Activated CD4-positive, alpha-beta T cell treated with anti-CD3 and anti-CD28 coated beads for 36 hours (primary cell): Measurements from ENCODE around the gene MED20. TPM values are rescaled to one million over a fixed set of nuclear protein-coding genes. Genes with fewer than 3 reads are reported as not detected.

Experiments
- ATAC-seq: fragments of 200-7000 bp; cut with Tn5 transposase; one replicate; pipeline ENCODE4 v1.10.0; 2021; ENCODE audit warnings: mild to moderate bottlenecking, moderate library complexity
- CTCF ChIA-PET: fragments of 350-600 bp; sonication (Branson Sonifier 250); formaldehyde crosslinking; loops from one replicate; lab custom pipeline; 2021; ENCODE audit warnings: antibody characterized with exemption; lab: Charles Lee
- POLR2A ChIA-PET: fragments of 350-600 bp; sonication (Branson Sonifier 250); formaldehyde crosslinking; loops from one replicate; lab custom pipeline; 2021; ENCODE audit warnings: antibody characterized with exemption, inconsistent platforms; lab: Charles Lee
- DNase-seq: peaks from one replicate; pipeline ENCODE4 v3.0.0-alpha.2; 2020
- H3K27ac Mint-ChIP-seq: one replicate; pipeline ENCODE4 v1.8.0; 2021; ENCODE audit warnings: mixed read lengths
- H3K27me3 Mint-ChIP-seq: one replicate; pipeline ENCODE4 v1.8.0; 2021; ENCODE audit warnings: mixed read lengths
- H3K36me3 Mint-ChIP-seq: one replicate; pipeline ENCODE4 v1.8.0; 2021; ENCODE audit warnings: low read depth, mixed read lengths
- H3K4me1 Mint-ChIP-seq: one replicate; pipeline ENCODE4 v1.8.0; 2021; ENCODE audit warnings: mixed read lengths
- H3K4me3 Mint-ChIP-seq: one replicate; pipeline ENCODE4 v1.8.0; 2021; ENCODE audit warnings: mild to moderate bottlenecking, moderate library complexity, mixed read lengths
- H3K9me3 Mint-ChIP-seq: one replicate; pipeline ENCODE4 v1.8.0; 2021; ENCODE audit warnings: low read depth, mixed read lengths
- intact Hi-C, 2 experiments: fragments of 100-400 bp; cut with DNase I in 1 of 2; cut with micrococcal nuclease in 1 of 2; formaldehyde crosslinking; loops; one replicate each; pipeline versions ENCODE4 v1.14.2 to v1.15.1; 2022 to 2024; cut with DNase I, micrococcal nuclease
- total RNA-seq, 2 experiments: library from RNA; stranded (reverse); gene quantifications; one replicate each; pipeline ENCODE4 v1.2.3, GENCODE V29; 2021

The MED20 gene
- total RNA-seq, 2 experiments from 2014 or later = 19.4 to 21.6 TPM

DNA sequence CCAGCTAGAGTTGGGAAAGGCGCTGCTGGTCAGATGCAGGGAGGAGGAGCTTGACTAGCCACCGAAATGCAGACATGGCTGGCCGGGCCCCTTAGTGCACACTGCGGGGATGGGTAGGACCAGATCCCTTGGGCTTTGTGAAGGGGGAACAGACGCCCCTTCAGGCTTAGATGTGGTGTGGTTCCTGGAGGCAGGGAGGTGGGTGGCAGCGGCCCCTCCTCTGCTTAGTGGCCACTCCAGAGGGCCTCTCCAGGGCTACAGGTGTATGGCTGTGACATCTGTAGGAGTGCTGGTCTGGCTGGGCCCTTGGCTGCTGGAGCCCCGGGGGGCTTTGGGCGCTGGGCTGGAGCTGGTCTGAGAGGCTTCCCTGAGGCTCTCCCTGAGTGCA lies 14.7 kb upstream of the MED20 start:
- POLR2A ChIA-PET = interaction anchor here (1.9 kb wide), 1 partner anchor 104 kb away, joined by 6 read pairs; no protein-coding TSS in a partner anchor
- peaks cover 80% of the 10 kb centered on the region for H3K36me3 Mint-ChIP-seq

DNA sequence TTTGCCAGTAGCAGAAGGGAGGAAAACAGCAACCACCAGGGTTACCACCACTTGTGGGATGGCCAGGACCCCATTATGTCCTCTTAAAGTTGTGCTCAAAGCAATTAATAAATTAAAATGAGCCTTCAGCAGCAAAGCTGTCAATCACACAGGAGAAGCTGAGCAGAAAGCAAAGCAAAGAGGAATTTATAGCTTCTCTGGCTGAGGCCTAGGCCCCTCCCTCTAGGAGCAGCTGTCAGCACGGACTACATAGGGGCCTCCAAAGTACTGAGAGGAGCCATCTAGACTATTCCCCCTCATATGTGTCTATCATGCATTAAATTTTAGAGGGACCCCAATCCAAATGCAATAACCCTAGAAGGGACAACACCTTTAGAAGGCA lies 14.2 kb upstream of the MED20 start:
- Mint-ChIP-seq H3K9me3 (no peaks in the 10 kb centered on the region), H3K27me3 (no peaks in the 10 kb centered on the region), H3K36me3 (peaks cover 75% of the 10 kb centered on the region), H3K27ac (peak overlapping the region; percentile 55), H3K4me3 (no peak overlapping the region), H3K4me1 (peaks cover 55% of the 10 kb centered on the region)
- ChIA-PET POLR2A (interaction anchor here (1.9 kb wide), 1 partner anchor 104 kb away, joined by 6 read pairs; no protein-coding TSS in a partner anchor), CTCF (interaction anchor here (0.6 to 14.0 kb wide), 15 partner anchors 7 to 201 kb away, joined by 3 to 355 read pairs (median 4); partner anchors contain the start of genes BYSL, MED20 and TAF8)
- intact Hi-C loops = loop anchor here (5.0 kb wide), 2 partner anchors 88 to 153 kb away; partner anchors contain the start of gene PRICKLE4 (in 1 of the 2)
- DNase-seq (no peak), ATAC-seq (no peak)

More for the DNA sequence above, 14.7 kb upstream of the MED20 start:
- ATAC-seq = no peak
- CTCF ChIA-PET = interaction anchor here (0.6 to 14.0 kb wide), 15 partner anchors 8 to 202 kb away, joined by 3 to 355 read pairs (median 4); partner anchors contain the start of genes BYSL, MED20 and TAF8
- Mint-ChIP-seq H3K27ac (peak overlapping the region; percentile 96), H3K27me3 (no peaks in the 10 kb centered on the region), H3K4me3 (peak overlapping the region; percentile 100), H3K4me1 (peaks cover 55% of the 10 kb centered on the region), H3K9me3 (no peaks in the 10 kb centered on the region)
- no peak for DNase-seq
- intact Hi-C loops = loop anchor here (1.0 to 5.0 kb wide), 5 partner anchors 14 to 153 kb away; partner anchors contain the start of genes BYSL (in 2 of the 2), MED20 (in 2 of the 2) and PRICKLE4 (in 1 of the 2)

- Mint-ChIP-seq H3K27me3 (no peaks in the 10 kb centered on the region), H3K4me3 (no peak overlapping the region), H3K36me3 (peaks cover 69% of the 10 kb centered on the region), H3K9me3 (no peaks in the 10 kb centered on the region), H3K4me1 (peaks cover 52% of the 10 kb centered on the region), H3K27ac (peak overlapping the region; percentile 55)
- ChIA-PET CTCF (interaction anchor here (1.0 to 14.0 kb wide), 8 partner anchors 10 to 200 kb away, joined by 3 to 355 read pairs (median 4); partner anchors contain the start of genes BYSL, MED20, TAF8 and TOMM6), POLR2A (interaction anchor here (0.7 kb wide), 1 partner anchor 107 kb away, joined by 3 read pairs; no protein-coding TSS in a partner anchor)
- intact Hi-C loops = loop anchor here (5.0 kb wide), 2 partner anchors 87 to 152 kb away; partner anchors contain the start of gene PRICKLE4 (in 1 of the 2)
- DNase-seq (no peak), ATAC-seq (no peak)
These were observed 13.6 kb upstream of the MED20 start for GRCh38 chr6:41934278-41935192.

DNA sequence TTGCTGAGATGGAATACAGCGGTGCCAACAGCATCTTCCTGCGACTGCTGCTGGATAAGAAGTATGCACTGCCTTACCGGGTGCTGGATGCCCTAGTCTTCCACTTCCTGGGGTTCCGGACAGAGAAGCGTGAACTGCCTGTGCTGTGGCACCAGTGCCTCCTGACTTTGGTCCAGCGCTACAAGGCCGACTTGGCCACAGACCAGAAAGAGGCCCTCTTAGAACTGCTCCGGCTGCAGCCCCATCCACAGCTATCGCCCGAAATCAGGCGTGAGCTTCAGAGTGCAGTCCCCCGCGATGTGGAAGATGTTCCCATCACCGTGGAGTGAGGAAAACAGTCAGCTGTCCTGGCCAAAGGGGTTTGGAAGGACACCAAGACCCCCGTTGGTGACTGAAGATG lies 11.4 kb upstream of the MED20 start:
- Mint-ChIP-seq H3K27ac (peak overlapping the region; percentile 56), H3K36me3 (peaks cover 61% of the 10 kb centered on the region), H3K4me3 (no peak overlapping the region), H3K4me1 (peaks cover 37% of the 10 kb centered on the region), H3K9me3 (no peaks in the 10 kb centered on the region), H3K27me3 (no peaks in the 10 kb centered on the region)
- intact Hi-C loops = no loop called here
- POLR2A ChIA-PET = interaction anchor here (0.6 kb wide), 1 partner anchor 108 kb away, joined by 4 read pairs; no protein-coding TSS in a partner anchor
- DNase-seq (no peak), ATAC-seq (no peak)
- CTCF ChIA-PET = interaction anchor here (0.8 to 14.0 kb wide), 3 partner anchors 11 to 113 kb away, joined by 3 to 355 read pairs (median 66); partner anchors contain the start of genes BYSL, MED20 and TAF8

- intact Hi-C loops = no loop called here
These were observed 10.9 kb upstream of the MED20 start for GRCh38 chr6:41931792-41932191.

DNA sequence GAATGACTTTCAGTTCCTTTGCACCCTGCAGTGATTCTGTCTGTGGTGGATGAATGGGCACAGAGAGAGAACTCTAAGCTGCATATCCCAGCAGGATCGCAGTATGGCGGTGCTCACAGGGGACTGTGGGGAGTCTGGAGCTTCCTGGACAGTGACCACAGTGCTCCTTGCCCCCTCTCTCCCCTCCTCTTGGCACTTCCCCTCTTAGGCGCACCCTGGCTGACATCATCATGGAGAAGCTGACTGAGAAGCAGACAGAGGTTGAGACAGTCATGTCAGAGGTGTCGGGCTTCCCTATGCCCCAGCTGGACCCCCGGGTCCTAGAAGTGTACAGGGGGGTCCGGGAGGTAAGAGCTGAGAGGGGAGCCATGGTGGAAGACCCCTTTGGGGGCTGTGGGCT lies 9.0 kb upstream of the MED20 start:
- ATAC-seq = no peak
- intact Hi-C loops = no loop called here
- no peak for DNase-seq
- H3K4me1 Mint-ChIP-seq = peaks cover 23% of the 10 kb centered on the region
- no peaks in the 10 kb centered on the region for H3K9me3 Mint-ChIP-seq
- H3K4me3 Mint-ChIP-seq = no peak overlapping the region
- POLR2A ChIA-PET = interaction anchor here (0.6 to 1.0 kb wide), 2 partner anchors 9 to 115 kb away, joined by 3 read pairs; no protein-coding TSS in a partner anchor
- CTCF ChIA-PET = interaction anchor here (0.6 to 11.5 kb wide), 3 partner anchors 8 to 115 kb away, joined by 3 to 189 read pairs (median 8); partner anchors contain the start of genes BYSL, MED20 and TAF8
- no peak overlapping the region for H3K27ac Mint-ChIP-seq
- H3K27me3 Mint-ChIP-seq = no peaks in the 10 kb centered on the region
- H3K36me3 Mint-ChIP-seq = peaks cover 54% of the 10 kb centered on the region

More at GRCh38 chr6:41931792-41932191, 10.9 kb upstream of the MED20 start:
- POLR2A ChIA-PET = no interaction called here
- Mint-ChIP-seq H3K36me3 (peaks cover 60% of the 10 kb centered on the region), H3K4me3 (no peak overlapping the region), H3K27ac (peak overlapping the region; percentile 56), H3K9me3 (no peaks in the 10 kb centered on the region), H3K4me1 (peaks cover 36% of the 10 kb centered on the region), H3K27me3 (no peaks in the 10 kb centered on the region)
- DNase-seq (no peak), ATAC-seq (no peak)
- CTCF ChIA-PET = interaction anchor here (14.0 kb wide), 1 partner anchor 114 kb away, joined by 355 read pairs; the partner anchor contains the start of gene TAF8

- H3K27me3 Mint-ChIP-seq = no peaks in the 10 kb centered on the region
- H3K4me1 Mint-ChIP-seq = peaks cover 39% of the 10 kb centered on the region
- ATAC-seq (no peak), DNase-seq (no peak)
- H3K36me3 Mint-ChIP-seq = peaks cover 58% of the 10 kb centered on the region
- H3K4me3 Mint-ChIP-seq = no peak overlapping the region
- no peaks in the 10 kb centered on the region for H3K9me3 Mint-ChIP-seq
- intact Hi-C loops = no loop called here
- ChIA-PET POLR2A (no interaction called here), CTCF (interaction anchor here (0.6 to 11.5 kb wide), 5 partner anchors 9 to 135 kb away, joined by 3 to 189 read pairs (median 5); partner anchors contain the start of gene TAF8)
- H3K27ac Mint-ChIP-seq = peak overlapping the region; percentile 43
These were observed 6.3 kb upstream of the MED20 start for GRCh38 chr6:41927253-41927652.

DNA sequence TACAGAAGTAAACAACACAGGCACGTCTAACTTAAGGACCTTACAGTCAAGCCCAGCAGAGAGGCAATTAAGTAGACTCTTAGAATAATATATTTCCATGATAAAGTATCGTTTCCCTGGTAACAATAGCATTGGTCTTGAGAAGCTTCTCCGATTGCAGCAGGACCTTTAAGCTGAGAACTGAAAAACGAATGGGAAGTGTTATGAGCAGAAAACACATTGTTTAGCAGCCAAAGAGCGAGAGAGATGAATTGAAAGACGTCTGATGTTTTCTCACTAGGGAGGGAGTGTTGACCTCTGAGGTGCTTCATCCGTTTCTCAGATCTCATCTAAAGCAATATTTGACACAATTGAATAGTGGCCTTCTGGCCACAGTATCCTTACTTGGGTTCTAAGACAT lies 1.2 kb upstream of the MED20 start:
- ATAC-seq = no peak
- peak overlapping the region; percentile 99 for H3K4me3 Mint-ChIP-seq
- peaks cover 33% of the 10 kb centered on the region for H3K36me3 Mint-ChIP-seq
- CTCF ChIA-PET = interaction anchor here (0.7 to 11.5 kb wide), 14 partner anchors 8 to 184 kb away, joined by 3 to 189 read pairs (median 6); partner anchors contain the start of genes CCND3, TAF8, TOMM6 and USP49
- no peak for DNase-seq
- H3K9me3 Mint-ChIP-seq = no peaks in the 10 kb centered on the region
- H3K27me3 Mint-ChIP-seq = no peaks in the 10 kb centered on the region
- POLR2A ChIA-PET = interaction anchor here (0.6 to 1.4 kb wide), 3 partner anchors 57 to 119 kb away, joined by 3 to 4 read pairs (median 4); no protein-coding TSS in a partner anchor
- peak overlapping the region; percentile 98 for H3K27ac Mint-ChIP-seq
- peaks cover 52% of the 10 kb centered on the region for H3K4me1 Mint-ChIP-seq
- intact Hi-C loops = loop anchor here (5.0 kb wide), 1 partner anchor 75 kb away; no protein-coding TSS in a partner anchor

- ChIA-PET POLR2A (interaction anchor here (1.0 to 1.4 kb wide), 6 partner anchors 20 to 134 kb away, joined by 3 to 15 read pairs (median 4); partner anchors contain the start of genes CCND3, TAF8 and TOMM6), CTCF (interaction anchor here (0.7 to 11.5 kb wide), 17 partner anchors 9 to 184 kb away, joined by 3 to 189 read pairs (median 6); partner anchors contain the start of genes CCND3, TAF8, TOMM6 and USP49)
- peaks cover 50% of the 10 kb centered on the region for H3K4me1 Mint-ChIP-seq
- intact Hi-C loops = loop anchor here (1.0 to 5.0 kb wide), 16 partner anchors 15 to 1008 kb away; partner anchors contain the start of genes MRPS10 (in 2 of the 2), TOMM6 (in 2 of the 2), USP49 (in 2 of the 2) and CCND3 (in 1 of the 2)
- peak overlapping the region; percentile 99 for H3K4me3 Mint-ChIP-seq
- H3K36me3 Mint-ChIP-seq = peaks cover 33% of the 10 kb centered on the region
- no peak for DNase-seq
- peak; percentile 8 for ATAC-seq
- H3K27ac Mint-ChIP-seq = peak overlapping the region; percentile 98
- no peaks in the 10 kb centered on the region for H3K9me3 Mint-ChIP-seq
- no peaks in the 10 kb centered on the region for H3K27me3 Mint-ChIP-seq
These were observed 716 bp upstream of the MED20 start for GRCh38 chr6:41921712-41921998.

DNA sequence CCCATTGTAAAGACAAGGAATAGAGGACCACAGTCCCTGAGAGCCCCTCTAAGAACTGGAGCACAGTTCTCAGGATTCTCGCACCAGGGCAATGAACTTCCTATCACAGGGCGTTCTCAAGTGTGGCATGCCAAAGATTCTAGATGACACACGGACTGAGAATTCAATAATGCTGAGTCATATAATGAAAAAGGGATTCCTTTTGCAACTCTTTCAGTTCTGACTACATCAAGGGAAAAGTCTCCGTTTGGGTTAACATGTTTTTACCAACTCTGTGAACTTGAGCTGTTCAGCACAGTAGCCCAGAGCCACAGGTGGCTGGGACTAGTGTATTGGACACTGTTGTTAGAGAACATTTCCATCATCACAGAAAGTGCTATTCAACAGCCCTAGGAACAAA lies 3.4 kb downstream of the MED20 start:
- CTCF ChIA-PET = interaction anchor here (0.6 to 1.1 kb wide), 2 partner anchors 22 to 187 kb away, joined by 3 to 5 read pairs; partner anchors contain the start of gene USP49
- peak; percentile 34 for DNase-seq
- Mint-ChIP-seq H3K36me3 (peaks cover 22% of the 10 kb centered on the region), H3K27me3 (no peaks in the 10 kb centered on the region), H3K4me1 (peaks cover 26% of the 10 kb centered on the region), H3K27ac (peak overlapping the region; percentile 45), H3K4me3 (no peak overlapping the region), H3K9me3 (no peaks in the 10 kb centered on the region)
- POLR2A ChIA-PET = interaction anchor here (0.6 kb wide), 1 partner anchor 142 kb away, joined by 6 read pairs; no protein-coding TSS in a partner anchor
- ATAC-seq = peak; percentile 37
- intact Hi-C loops = no loop called here
